SK-N-SH treated with all-trans-retinoic acid at 6 μM for 48 hours (cell line): Measurements from ENCODE around the gene ZNF24.

Experiments
- CREB5 ChIP-seq: fragments of 250-450 bp; sonication (Bioruptor Pico); IDR thresholded peaks from 2 replicates; pipeline ENCODE4 v1.5.1; 2020; ENCODE audit warnings: low read depth, mild to moderate bottlenecking, moderate library complexity
- CSDC2 ChIP-seq: fragments of 250-450 bp; sonication (Bioruptor Pico); IDR thresholded peaks from 2 replicates; pipeline ENCODE4 v1.5.0; 2020; ENCODE audit warnings: mild to moderate bottlenecking, moderate library complexity
- CSRNP3 ChIP-seq: fragments of 250-450 bp; sonication (Bioruptor Pico); IDR thresholded peaks from 2 replicates; pipeline ENCODE4 v1.5.1; 2021; ENCODE audit warnings: mild to moderate bottlenecking, moderate library complexity
- ESRRG ChIP-seq: fragments of 250-450 bp; sonication (Bioruptor Pico); IDR thresholded peaks from 2 replicates; pipeline ENCODE4 v1.6.1; 2021; ENCODE audit warnings: mild to moderate bottlenecking
- OSR1 ChIP-seq: fragments of 250-450 bp; sonication (Bioruptor Pico); IDR thresholded peaks from 2 replicates; pipeline ENCODE4 v1.8.0; 2022; ENCODE audit warnings: moderate library complexity, mild to moderate bottlenecking, inconsistent platforms
- PATZ1 ChIP-seq: fragments of 250-450 bp; sonication (Bioruptor Pico); IDR thresholded peaks from 2 replicates; pipeline ENCODE4 v1.8.0; 2020; ENCODE audit warnings: mild to moderate bottlenecking, moderate library complexity, borderline replicate concordance
- TCF4 ChIP-seq: fragments of 250-450 bp; sonication (Bioruptor Pico); IDR thresholded peaks from 2 replicates; pipeline ENCODE4 v1.8.0; 2021; ENCODE audit warnings: mild to moderate bottlenecking, moderate library complexity, borderline replicate concordance
- ZC3H10 ChIP-seq: fragments of 250-450 bp; sonication (Bioruptor Pico); IDR thresholded peaks from 2 replicates; pipeline ENCODE4 v1.5.1; 2021; ENCODE audit warnings: mild to moderate bottlenecking, moderate library complexity

- TF ChIP-seq PATZ1 (no peak), OSR1 (CRISPR knock-in tag) (no peak), TCF4 (CRISPR knock-in tag) (no peak), CSDC2 (no peak), CSRNP3 (CRISPR knock-in tag) (no peak), ESRRG (no peak), CREB5 (no peak), ZC3H10 (CRISPR knock-in tag) (no peak)
Measured at GRCh38 chr18:35282353-35282752, 61.9 kb downstream of the ZNF24 start.
